Measurements from ENCODE around the gene LTBP1. TPM values are rescaled to one million over a fixed set of nuclear protein-coding genes. Genes with fewer than 3 reads are reported as not detected.

Gene LTBP1
- total RNA-seq, 4 donors from 2014 or later, result 5.1 to 12.9 (median 10.7) TPM

GRCh38 chr2:33320573-33320972 is 373.8 kb downstream of the LTBP1 start:
- Histone ChIP-seq H3K9me3 (no peaks in the 10 kb centered on the region), H3K4me1 (no peaks in the 10 kb centered on the region), H3K4me3 (replicated peaks in 1 of 3) (no peak overlapping the region), H3K36me3 (no peaks in the 10 kb centered on the region), H3K27ac (no peak overlapping the region), H3K27me3 (no peaks in the 10 kb centered on the region)
- 79 to 97% methylated on average over 3 of the region's 3 CpGs for WGBS, 2 donors
- TF ChIP-seq, protein P1, sequence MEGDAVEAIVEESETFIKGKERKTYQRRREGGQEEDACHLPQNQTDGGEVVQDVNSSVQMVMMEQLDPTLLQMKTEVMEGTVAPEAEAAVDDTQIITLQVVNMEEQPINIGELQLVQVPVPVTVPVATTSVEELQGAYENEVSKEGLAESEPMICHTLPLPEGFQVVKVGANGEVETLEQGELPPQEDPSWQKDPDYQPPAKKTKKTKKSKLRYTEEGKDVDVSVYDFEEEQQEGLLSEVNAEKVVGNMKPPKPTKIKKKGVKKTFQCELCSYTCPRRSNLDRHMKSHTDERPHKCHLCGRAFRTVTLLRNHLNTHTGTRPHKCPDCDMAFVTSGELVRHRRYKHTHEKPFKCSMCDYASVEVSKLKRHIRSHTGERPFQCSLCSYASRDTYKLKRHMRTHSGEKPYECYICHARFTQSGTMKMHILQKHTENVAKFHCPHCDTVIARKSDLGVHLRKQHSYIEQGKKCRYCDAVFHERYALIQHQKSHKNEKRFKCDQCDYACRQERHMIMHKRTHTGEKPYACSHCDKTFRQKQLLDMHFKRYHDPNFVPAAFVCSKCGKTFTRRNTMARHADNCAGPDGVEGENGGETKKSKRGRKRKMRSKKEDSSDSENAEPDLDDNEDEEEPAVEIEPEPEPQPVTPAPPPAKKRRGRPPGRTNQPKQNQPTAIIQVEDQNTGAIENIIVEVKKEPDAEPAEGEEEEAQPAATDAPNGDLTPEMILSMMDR (IDR thresholded peaks at IDR 0.05), result no peak
- TF ChIP-seq POLR2A (IDR thresholded peaks at IDR 0.05), result no peak
- intact Hi-C loops (cut with DNase I), result no loop called here
- DNase-seq, result no peak

DNA sequence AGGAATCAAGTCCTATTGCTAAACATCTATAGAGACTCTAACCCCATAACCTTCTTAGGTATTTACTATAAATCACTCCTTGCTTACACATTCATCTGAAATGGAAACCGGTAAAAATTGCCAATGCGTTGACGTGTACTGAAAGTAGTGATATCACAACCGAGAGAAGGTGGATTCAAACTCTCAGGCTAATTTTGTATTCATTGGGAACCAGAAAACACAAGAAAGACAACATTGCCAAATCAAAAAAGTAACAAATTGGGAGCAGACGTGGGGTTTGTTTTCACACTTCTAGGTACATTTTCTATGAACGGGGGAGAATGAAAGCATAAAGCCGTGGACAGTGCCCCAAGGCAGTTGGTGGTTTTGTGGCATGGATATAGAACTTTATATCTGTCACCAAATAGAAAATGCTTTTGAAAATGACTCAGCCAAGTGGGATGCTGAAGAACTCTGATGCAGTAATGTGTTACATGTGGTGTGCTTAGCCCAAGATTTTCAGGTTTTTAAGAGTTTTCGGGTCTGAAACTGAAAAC is 374.6 kb downstream of the LTBP1 start:
- H3K27ac ChIP-seq, result no peak overlapping the region
- no peak for DNase-seq
- no peaks in the 10 kb centered on the region for H3K4me1 ChIP-seq
- intact Hi-C loops (cut with DNase I), result no loop called here
- WGBS, 2 donors, result 87 to 88% methylated on average over 8 of the region's 8 CpGs
- TF ChIP-seq POLR2A (IDR thresholded peaks at IDR 0.05), result no peak
- TF ChIP-seq, protein P1 (IDR thresholded peaks at IDR 0.05), result no peak
- H3K9me3 ChIP-seq, result no peaks in the 10 kb centered on the region
- no peaks in the 10 kb centered on the region for H3K36me3 ChIP-seq
- no peaks in the 10 kb centered on the region for H3K27me3 ChIP-seq
- H3K4me3 ChIP-seq (replicated peaks in 1 of 3), result no peak overlapping the region

DNA sequence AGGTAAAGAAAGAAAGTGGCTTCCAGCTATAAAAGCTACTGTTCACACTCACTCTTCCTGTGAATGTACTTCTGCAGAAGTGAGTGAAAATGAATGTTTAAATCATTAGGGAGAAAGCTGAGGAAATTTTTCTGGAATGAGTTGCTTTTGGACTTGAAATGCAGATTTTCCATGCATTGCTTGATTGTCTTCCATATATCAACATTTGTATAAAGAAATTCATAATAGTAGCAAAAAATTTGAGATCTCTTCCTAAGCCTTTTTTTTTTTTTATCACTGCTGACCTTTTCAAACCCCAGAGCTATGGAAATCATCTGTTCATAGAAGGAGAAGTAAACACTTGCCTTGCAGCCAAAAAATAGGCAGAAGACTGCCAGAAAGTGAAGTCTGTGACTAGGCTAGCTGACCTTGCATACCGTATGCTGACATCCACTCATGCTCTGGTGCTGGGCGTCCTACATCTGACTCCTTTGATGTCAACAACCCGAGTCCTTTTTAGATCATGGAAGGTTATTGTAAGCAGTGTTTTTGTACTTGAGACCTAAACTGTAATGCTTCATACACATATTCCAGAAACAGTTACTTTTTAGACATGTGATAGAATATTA is 375.2 kb downstream of the LTBP1 start:
- Histone ChIP-seq H3K36me3 (no peaks in the 10 kb centered on the region), H3K27ac (no peak overlapping the region), H3K9me3 (no peaks in the 10 kb centered on the region), H3K4me3 (replicated peaks in 1 of 3) (no peak overlapping the region), H3K27me3 (no peaks in the 10 kb centered on the region), H3K4me1 (no peaks in the 10 kb centered on the region)
- TF ChIP-seq, protein P1 (IDR thresholded peaks at IDR 0.05), result no peak
- TF ChIP-seq POLR2A (IDR thresholded peaks at IDR 0.05), result no peak
- WGBS, 2 donors, result 40 to 52% methylated on average over 3 of the region's 3 CpGs
- intact Hi-C loops (cut with DNase I), result no loop called here
- DNase-seq, result no peak

DNA sequence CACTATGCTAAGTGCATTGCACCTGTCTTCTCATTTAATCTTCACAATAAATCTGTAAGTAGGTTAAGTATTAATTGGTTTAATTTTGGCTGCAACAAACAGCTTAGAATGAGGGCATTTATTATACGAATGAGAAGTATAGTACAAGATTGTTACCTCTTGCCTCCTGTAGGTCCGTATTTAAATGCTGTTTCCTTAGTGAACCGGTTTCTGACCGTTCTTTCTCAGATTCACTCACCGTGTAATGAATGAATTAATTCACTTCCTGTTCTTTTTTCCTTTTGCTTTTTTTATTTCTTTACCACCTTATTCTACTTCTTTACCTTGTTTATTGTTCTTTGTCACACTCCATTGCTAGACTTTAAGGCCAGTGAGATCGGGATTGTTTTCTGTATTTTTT is 375.9 kb downstream of the LTBP1 start:
- TF ChIP-seq, protein P1 (IDR thresholded peaks at IDR 0.05), result no peak
- TF ChIP-seq POLR2A (IDR thresholded peaks at IDR 0.05), result no peak
- DNase-seq, result no peak

DNA sequence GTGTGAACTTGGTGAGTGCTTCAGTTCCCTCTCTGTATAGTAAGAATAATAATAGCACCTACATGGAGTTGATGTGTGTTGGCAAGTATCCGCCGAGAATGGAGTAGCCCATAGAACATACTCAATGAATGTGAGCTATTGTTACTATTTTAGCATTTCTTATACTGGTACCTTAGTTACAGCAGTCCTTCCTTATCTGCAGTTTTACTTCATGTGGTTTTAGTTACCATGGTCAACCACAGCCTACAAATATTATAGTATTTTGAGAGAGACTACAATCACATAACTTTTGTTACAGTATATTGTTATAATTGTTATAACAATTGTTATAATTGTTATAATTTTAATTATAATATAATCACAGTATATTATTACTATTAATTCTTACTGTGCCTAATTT is 377.2 kb downstream of the LTBP1 start:
- Histone ChIP-seq H3K4me3 (replicated peaks in 1 of 3) (no peak overlapping the region), H3K27me3 (no peaks in the 10 kb centered on the region), H3K4me1 (no peaks in the 10 kb centered on the region), H3K27ac (no peak overlapping the region), H3K36me3 (no peaks in the 10 kb centered on the region), H3K9me3 (no peaks in the 10 kb centered on the region)
- WGBS, 2 donors, result 92 to 96% methylated on average over 2 of the region's 2 CpGs
- TF ChIP-seq POLR2A (IDR thresholded peaks at IDR 0.05), result no peak
- TF ChIP-seq, protein P1 (IDR thresholded peaks at IDR 0.05), result no peak
- DNase-seq, result no peak
- intact Hi-C loops (cut with DNase I), result no loop called here

More for the DNA sequence above, 375.9 kb downstream of the LTBP1 start:
- Histone ChIP-seq H3K27me3 (no peaks in the 10 kb centered on the region), H3K4me3 (replicated peaks in 1 of 3) (no peak overlapping the region), H3K9me3 (no peaks in the 10 kb centered on the region), H3K36me3 (no peaks in the 10 kb centered on the region), H3K4me1 (no peaks in the 10 kb centered on the region), H3K27ac (no peak overlapping the region)
- intact Hi-C loops (cut with DNase I), result no loop called here
- 79% methylated on average over 6 of the region's 6 CpGs for WGBS, 2 donors
